HG02623 (cell line): ENCODE results near the gene RTF1.
"Not testable (repeated sequence)": the region's sequence is repeated elsewhere in the genome, so short reads cannot be mapped to it uniquely, and the experiment has no call there.

ENCODE experiments used
- ATAC-seq: cut with Tn5 transposase; IDR thresholded peaks from one replicate; pipeline ENCODE4 v1.9.1; 2021; ENCODE audit warnings: moderate library complexity; ENCODE audit not compliant: unreplicated experiment

The RTF1 gene

GRCh38 chr15:41435037-41435786 is 18.3 kb downstream of the RTF1 start:
- ATAC-seq, result no peak

- no peak for ATAC-seq
These were observed 20.6 kb downstream of the RTF1 start for GRCh38 chr15:41437448-41437847.

- no peak for ATAC-seq
These were observed 21.3 kb downstream of the RTF1 start for GRCh38 chr15:41438206-41438605.

- ATAC-seq, result not testable (repeated sequence)
These were observed 21.9 kb downstream of the RTF1 start for GRCh38 chr15:41438745-41439144.

GRCh38 chr15:41443275-41443674 is 26.4 kb downstream of the RTF1 start:
- ATAC-seq, result no peak

- ATAC-seq, result no peak
These were observed 28.5 kb downstream of the RTF1 start for GRCh38 chr15:41445399-41445798.

GRCh38 chr15:41462084-41462795 is 45.3 kb downstream of the RTF1 start:
- ATAC-seq, result no peak

- ATAC-seq, result no peak
These were observed 48.1 kb downstream of the RTF1 start for GRCh38 chr15:41464889-41465580.

- no peak for ATAC-seq
These were observed 49.0 kb downstream of the RTF1 start for GRCh38 chr15:41465822-41466421.

GRCh38 chr15:41466711-41467110 is 49.8 kb downstream of the RTF1 start:
- ATAC-seq, result no peak

- ATAC-seq, result not testable (repeated sequence)
These were observed 52.7 kb downstream of the RTF1 start for GRCh38 chr15:41469644-41470043.

GRCh38 chr15:41473418-41473817 is 56.5 kb downstream of the RTF1 start:
- no peak for ATAC-seq

GRCh38 chr15:41474436-41474835 is 57.5 kb downstream of the RTF1 start:
- no peak for ATAC-seq

GRCh38 chr15:41474941-41475340 is 58.0 kb downstream of the RTF1 start:
- ATAC-seq, result no peak

- ATAC-seq, result no peak
These were observed 59.6 kb downstream of the RTF1 start for GRCh38 chr15:41476416-41477048.

GRCh38 chr15:41480396-41481140 is 63.7 kb downstream of the RTF1 start:
- no peak for ATAC-seq

- no peak for ATAC-seq
These were observed 65.4 kb downstream of the RTF1 start for GRCh38 chr15:41482110-41482877.

- ATAC-seq, result no peak
These were observed 66.2 kb downstream of the RTF1 start for GRCh38 chr15:41483115-41483514.

- ATAC-seq, result no peak
These were observed 66.6 kb downstream of the RTF1 start for GRCh38 chr15:41483519-41483918.
